ENCODE measurements around the gene CD200. TPM values are rescaled to one million over a fixed set of nuclear protein-coding genes. Genes with fewer than 3 reads are reported as not detected.

Gene CD200
- total and polyA plus RNA-seq, 10 of the 15 experiments (the other 5 are each of a cell fraction or from before 2014, with no cell fraction given) = 21.2 to 84.3 (median 33.2) TPM

- H4K20me1 ChIP-seq (ENCODE audit: control insufficient read depth, insufficient read depth) = no peaks in the 10 kb centered on the region
- no peaks in the 10 kb centered on the region for H3K27me3 ChIP-seq (replicated peaks in 1 of 2; ENCODE audit: control insufficient read depth in 2 of 2, insufficient read depth in 2 of 2, low read length in 1 of 2)
- BruUV-seq (replicated peaks) = no TSS peak
- CTCF ChIA-PET = interaction anchor here (1.2 to 3.6 kb wide), 4 partner anchors 10 to 230 kb away, joined by 3 to 39 read pairs (median 6); partner anchors contain the start of gene SLC9C1
- in situ Hi-C loops (cut with MboI) (no loop called here), intact Hi-C loops (cut with micrococcal nuclease; ENCODE audit: unreplicated experiment) (no loop called here)
- no peaks in the 10 kb centered on the region for H3K36me3 ChIP-seq (ENCODE audit: control insufficient read depth in 2 of 2, insufficient read depth in 2 of 2, low read length in 1 of 2)
- no peak for TF ChIP-seq SMC3 (IDR thresholded peaks at IDR 0.05; ENCODE audit: borderline replicate concordance, low read length)
- 0 out of 2 replicates have a peak, but pooled peaks have one; percentile 1 for TF ChIP-seq RAD21 (IDR thresholded peaks at IDR 0.05; ENCODE audit: insufficient read depth, low read depth, low read length)
- H3K9ac ChIP-seq (ENCODE audit: control insufficient read depth, insufficient read depth, low read length) = peak overlapping the region; percentile 27
- 26% methylated on average over 12 of the region's 12 CpGs for WGBS (ENCODE audit: insufficient coverage, insufficient replicate concordance, low lambda C conversion rate, missing lambda C conversion rate)
- no peaks in the 10 kb centered on the region for H3K79me2 ChIP-seq (ENCODE audit: control insufficient read depth, insufficient read depth, low read length)
- H3K27ac ChIP-seq (ENCODE audit: control insufficient read depth, insufficient read depth) = peak overlapping the region; percentile 27; the same call in 1 of the 2 replicates
- peak overlapping the region; percentile 67 for H2AFZ ChIP-seq (ENCODE audit: control insufficient read depth, low read depth, low read length)
- no peak for DNase-seq (ENCODE audit: low read depth, low spot score)
- POLR2A ChIA-PET = interaction anchor here (0.7 to 1.5 kb wide), 2 partner anchors 13 to 191 kb away, joined by 3 read pairs; no protein-coding TSS in a partner anchor
- peak; percentile 66 for ATAC-seq
- H3K4me1 ChIP-seq (ENCODE audit: control insufficient read depth, insufficient read depth, low read length) = peaks cover 16% of the 10 kb centered on the region
- RAD21 ChIA-PET (ENCODE audit: unreplicated experiment) = interaction anchor here (1.1 to 1.6 kb wide), 4 partner anchors 10 to 30 kb away, joined by 4 to 8 read pairs (median 4); partner anchors contain the start of genes CD200 and SLC9C1
- no peak for FAIRE-seq
- H3K9me3 ChIP-seq (replicated peaks; ENCODE audit: control insufficient read depth, insufficient read depth, low read length) = peaks cover 1% of the 10 kb centered on the region; the same call in 1 of the 3 replicates
- SMC1A ChIA-PET (ENCODE audit: uncharacterized antibody, unreplicated experiment) = interaction anchor here (0.6 to 2.5 kb wide), 13 partner anchors 10 to 200 kb away, joined by 3 to 10 read pairs (median 3); no protein-coding TSS in a partner anchor
- H3K4me3 ChIP-seq = peak overlapping the region; percentile 50; the same call in 1 of the 2 replicates
- peak overlapping the region; percentile 64 for H3K4me2 ChIP-seq (ENCODE audit: control insufficient read depth, insufficient read depth)
Measured at GRCh38 chr3:112302881-112303763, 29.8 kb upstream of the CD200 start.

GRCh38 chr3:112303764-112304325 is 29.1 kb upstream of the CD200 start:
- peak overlapping the region; percentile 50; the same call in 1 of the 2 replicates for H3K4me3 ChIP-seq
- H3K36me3 ChIP-seq (ENCODE audit: control insufficient read depth in 2 of 2, insufficient read depth in 2 of 2, low read length in 1 of 2) = no peaks in the 10 kb centered on the region
- ChIA-PET POLR2A (interaction anchor here (0.7 to 1.5 kb wide), 2 partner anchors 12 to 192 kb away, joined by 3 read pairs; no protein-coding TSS in a partner anchor), SMC1A (ENCODE audit: uncharacterized antibody, unreplicated experiment) (interaction anchor here (0.7 to 2.5 kb wide), 15 partner anchors 9 to 248 kb away, joined by 3 to 10 read pairs (median 4); no protein-coding TSS in a partner anchor), RAD21 (ENCODE audit: unreplicated experiment) (interaction anchor here (0.6 to 1.6 kb wide), 5 partner anchors 11 to 180 kb away, joined by 3 to 8 read pairs (median 4); partner anchors contain the start of genes CD200 and SLC9C1), CTCF (interaction anchor here (1.0 to 3.6 kb wide), 6 partner anchors 10 to 229 kb away, joined by 3 to 39 read pairs (median 4); partner anchors contain the start of gene SLC9C1)
- ATAC-seq = peak; percentile 64
- in situ Hi-C loops (cut with MboI) (no loop called here), intact Hi-C loops (cut with micrococcal nuclease; ENCODE audit: unreplicated experiment) (no loop called here)
- no peaks in the 10 kb centered on the region for H4K20me1 ChIP-seq (ENCODE audit: control insufficient read depth, insufficient read depth)
- no peak for DNase-seq (ENCODE audit: low read depth, low spot score)
- no peaks in the 10 kb centered on the region for H3K27me3 ChIP-seq (replicated peaks in 1 of 2; ENCODE audit: control insufficient read depth in 2 of 2, insufficient read depth in 2 of 2, low read length in 1 of 2)
- peak overlapping the region; percentile 64 for H3K4me2 ChIP-seq (ENCODE audit: control insufficient read depth, insufficient read depth)
- BruUV-seq (replicated peaks) = no TSS peak
- FAIRE-seq = no peak
- peak overlapping the region; percentile 67 for H2AFZ ChIP-seq (ENCODE audit: control insufficient read depth, low read depth, low read length)
- peak overlapping the region; percentile 27 for H3K9ac ChIP-seq (ENCODE audit: control insufficient read depth, insufficient read depth, low read length)
- H3K27ac ChIP-seq (ENCODE audit: control insufficient read depth, insufficient read depth) = 0 out of 2 replicates have a peak overlapping the region, but pooled peaks have one; percentile 21
- peaks cover 1% of the 10 kb centered on the region; the same call in 1 of the 3 replicates for H3K9me3 ChIP-seq (replicated peaks; ENCODE audit: control insufficient read depth, insufficient read depth, low read length)
- H3K79me2 ChIP-seq (ENCODE audit: control insufficient read depth, insufficient read depth, low read length) = no peaks in the 10 kb centered on the region
- WGBS (ENCODE audit: insufficient coverage, insufficient replicate concordance, low lambda C conversion rate, missing lambda C conversion rate) = 2% methylated on average over 11 of the region's 11 CpGs
- peaks cover 9% of the 10 kb centered on the region for H3K4me1 ChIP-seq (ENCODE audit: control insufficient read depth, insufficient read depth, low read length)
- TF ChIP-seq KLF5 (IDR thresholded peaks at IDR 0.05; ENCODE audit: partially characterized antibody) (no peak), ZNF687 (IDR thresholded peaks at IDR 0.05) (no peak), EED (IDR thresholded peaks at IDR 0.05; ENCODE audit: low read depth) (no peak), STAT1 (conservative IDR thresholded peaks at IDR 0.05) (no peak), ZNF217 (IDR thresholded peaks at IDR 0.05) (no peak), MTA3 (IDR thresholded peaks at IDR 0.05; ENCODE audit: borderline replicate concordance, low read length) (0 out of 2 replicates have a peak, but pooled peaks have one; percentile 37), ZNF24 (IDR thresholded peaks at IDR 0.05) (no peak), CREM (IDR thresholded peaks at IDR 0.05; ENCODE audit: low read depth) (peak; percentile 18; the same call in 1 of the 2 replicates)

Data from GM12878 (cell line).